ENCODE results near the gene TBX5. TPM values are rescaled to one million over a fixed set of nuclear protein-coding genes. Genes with fewer than 3 reads are reported as not detected.

The TBX5 gene
- total RNA-seq, 4 donors from 2014 or later, result 8.6 to 38.8 (median 28.0) TPM

GRCh38 chr12:114448618-114448933 is 42.6 kb upstream of the TBX5 start:
- H3K36me3 ChIP-seq, result no peaks in the 10 kb centered on the region
- no peak overlapping the region for H3K27ac ChIP-seq
- no peak overlapping the region for H3K4me3 ChIP-seq
- peaks cover 77% of the 10 kb centered on the region for H3K27me3 ChIP-seq
- 10% methylated on average over 2 of the region's 23 CpGs for WGBS, 2 donors (ENCODE audit: low coverage in 1 of 2)
- TF ChIP-seq CTCF (IDR thresholded peaks at IDR 0.05), result no peak
- TF ChIP-seq POLR2A (IDR thresholded peaks at IDR 0.05), result no peak
- no peak for TF ChIP-seq EP300 (IDR thresholded peaks at IDR 0.05)
- no peak for TF ChIP-seq POLR2AphosphoS5 (IDR thresholded peaks at IDR 0.05)
- ATAC-seq, result no peak
- no peaks in the 10 kb centered on the region for H3K9me3 ChIP-seq
- peaks cover 0 to 23% (median 4%) of the 10 kb centered on the region in 3 donors for H3K4me1 ChIP-seq

GRCh38 chr12:114447799-114448617 is 42.1 kb upstream of the TBX5 start:
- Histone ChIP-seq H3K27ac (no peak overlapping the region), H3K9me3 (no peaks in the 10 kb centered on the region), H3K4me1 (peaks cover 0 to 23% (median 4%) of the 10 kb centered on the region in 3 donors), H3K27me3 (peaks cover 83% of the 10 kb centered on the region), H3K36me3 (no peaks in the 10 kb centered on the region), H3K4me3 (no peak overlapping the region)
- WGBS, 2 donors (ENCODE audit: low coverage in 1 of 2), result 13 to 34% methylated on average over 6 to 10 of the region's 36 CpGs
- no peak for TF ChIP-seq CTCF (IDR thresholded peaks at IDR 0.05)
- TF ChIP-seq EP300 (IDR thresholded peaks at IDR 0.05), result no peak
- no peak for TF ChIP-seq POLR2AphosphoS5 (IDR thresholded peaks at IDR 0.05)
- no peak for TF ChIP-seq POLR2A (IDR thresholded peaks at IDR 0.05)
- ATAC-seq, result no peak

GRCh38 chr12:114447274-114447716 is 41.4 kb upstream of the TBX5 start:
- Histone ChIP-seq H3K4me1 (peaks cover 0 to 23% (median 4%) of the 10 kb centered on the region in 3 donors), H3K27ac (peak overlapping the region in 1 of 4 donors; percentile 26), H3K36me3 (no peaks in the 10 kb centered on the region), H3K9me3 (no peaks in the 10 kb centered on the region), H3K4me3 (peak overlapping the region in 1 of 2 donors; percentile 29), H3K27me3 (peaks cover 90% of the 10 kb centered on the region)
- WGBS, 2 donors (ENCODE audit: low coverage in 1 of 2), result 7 to 29% methylated on average over 10 of the region's 37 CpGs
- TF ChIP-seq POLR2A (IDR thresholded peaks at IDR 0.05) (no peak), POLR2AphosphoS5 (IDR thresholded peaks at IDR 0.05) (no peak), EP300 (IDR thresholded peaks at IDR 0.05) (no peak), CTCF (IDR thresholded peaks at IDR 0.05) (no peak)
- no peak for ATAC-seq

GRCh38 chr12:114445401-114446323 is 39.7 kb upstream of the TBX5 start:
- 10 to 19% methylated on average over 16 to 25 of the region's 32 CpGs for WGBS, 2 donors (ENCODE audit: low coverage in 1 of 2)
- peak overlapping the region in 1 of 2 donors; percentile 16 for H3K4me3 ChIP-seq
- TF ChIP-seq POLR2A (IDR thresholded peaks at IDR 0.05), result no peak
- no peak for TF ChIP-seq POLR2AphosphoS5 (IDR thresholded peaks at IDR 0.05)
- no peak for TF ChIP-seq CTCF (IDR thresholded peaks at IDR 0.05)
- TF ChIP-seq EP300 (IDR thresholded peaks at IDR 0.05), result no peak

More at GRCh38 chr12:114445401-114446323, 39.7 kb upstream of the TBX5 start:
- no peaks in the 10 kb centered on the region for H3K36me3 ChIP-seq
- H3K27me3 ChIP-seq, result peaks cover 96% of the 10 kb centered on the region
- peaks cover 0 to 26% (median 4%) of the 10 kb centered on the region in 3 donors for H3K4me1 ChIP-seq
- H3K9me3 ChIP-seq, result no peaks in the 10 kb centered on the region
- ATAC-seq, result no peak
- no peak overlapping the region for H3K27ac ChIP-seq
